ENCODE measurements around the gene TLR2.
"Not testable (repeated sequence)": the region's sequence is repeated elsewhere in the genome, so short reads cannot be mapped to it uniquely, and the experiment has no call there.

TLR2 gene

DNA sequence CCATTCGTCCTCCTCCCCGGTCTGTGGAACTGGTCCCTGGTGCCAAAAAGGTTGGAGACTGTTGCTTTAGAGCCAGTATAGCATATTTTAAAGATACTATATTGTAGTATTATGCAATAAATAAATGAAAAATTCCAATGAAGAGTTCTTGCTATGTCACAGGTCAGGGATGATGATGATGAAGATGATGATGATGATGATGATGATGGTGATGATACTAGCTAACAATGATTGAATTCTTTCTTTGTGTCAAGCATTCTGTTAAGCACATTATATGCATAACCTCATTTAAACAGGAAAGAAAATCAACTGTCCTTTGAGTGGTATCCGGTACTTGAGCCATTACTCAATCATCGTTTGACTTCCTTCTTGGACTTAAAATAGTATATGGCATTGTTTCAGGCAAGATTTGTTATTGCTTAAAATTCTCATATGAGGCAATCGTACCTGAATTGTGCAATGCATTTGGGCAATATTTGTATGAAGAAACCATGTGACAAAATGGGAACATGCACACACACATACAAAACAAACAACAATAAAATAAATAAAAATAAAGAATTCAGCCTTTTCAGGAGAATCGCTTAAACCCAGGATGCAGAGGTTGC lies 22.8 kb upstream of the TLR2 start:
- DNase-seq: peak; percentile 67

DNA sequence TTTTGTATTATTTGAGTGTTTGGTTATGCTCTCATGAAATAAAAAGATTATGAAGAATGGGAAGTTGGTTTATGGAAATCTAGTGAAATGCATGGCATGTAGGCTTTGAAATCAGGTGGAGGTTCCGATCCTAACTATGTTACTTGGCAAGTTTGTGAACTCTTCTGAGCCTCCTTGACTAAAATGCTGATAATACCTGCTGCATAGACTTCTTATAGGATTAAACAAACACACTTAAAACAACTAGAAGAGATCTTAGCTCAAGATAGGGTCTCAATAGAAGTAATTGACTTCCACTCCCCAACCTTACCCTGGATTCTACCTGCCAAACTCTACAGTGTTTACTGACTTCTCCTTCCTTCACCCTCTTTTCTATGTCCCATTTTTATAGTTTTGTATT lies 22.2 kb upstream of the TLR2 start:
- DNase-seq: no peak

DNA sequence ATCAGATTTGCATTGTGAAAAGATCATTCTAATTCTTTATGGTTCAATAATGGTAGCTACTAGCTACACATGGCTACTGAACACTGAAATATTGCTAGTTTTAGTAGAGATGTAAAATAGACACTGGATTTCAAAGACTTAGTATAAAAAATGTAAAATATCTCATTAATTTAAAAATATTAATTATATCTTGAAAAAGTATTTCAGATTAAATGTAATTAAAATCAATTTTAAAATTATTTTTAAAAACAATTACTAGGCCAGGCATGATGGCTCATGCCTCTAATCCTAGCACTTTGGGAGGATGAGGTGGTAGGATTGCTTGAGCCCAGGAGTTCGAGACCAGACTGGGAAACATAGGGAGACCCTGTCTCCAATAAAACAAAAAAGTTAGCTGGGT lies 20.4 kb upstream of the TLR2 start:
- DNase-seq: no peak

DNA sequence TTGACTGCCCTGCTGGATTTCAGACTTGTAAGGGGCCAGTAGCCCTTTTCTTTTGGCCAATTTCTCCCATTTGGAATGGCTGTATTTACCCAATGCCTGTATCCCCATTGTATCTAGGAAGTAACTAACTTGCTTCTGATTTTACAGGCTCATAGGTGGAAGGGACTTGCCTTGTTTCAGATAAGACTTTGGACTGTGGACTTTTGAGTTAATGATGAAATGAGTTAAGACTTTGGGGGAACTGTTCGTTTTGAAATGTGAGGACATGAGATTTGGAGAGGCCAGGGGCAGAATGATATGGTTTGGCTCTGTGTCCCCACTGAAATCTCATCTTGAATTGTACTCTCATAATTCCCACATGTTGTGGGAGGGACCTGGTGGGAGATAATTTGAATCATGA lies 17.6 kb upstream of the TLR2 start:
- not testable (repeated sequence) for DNase-seq

DNA sequence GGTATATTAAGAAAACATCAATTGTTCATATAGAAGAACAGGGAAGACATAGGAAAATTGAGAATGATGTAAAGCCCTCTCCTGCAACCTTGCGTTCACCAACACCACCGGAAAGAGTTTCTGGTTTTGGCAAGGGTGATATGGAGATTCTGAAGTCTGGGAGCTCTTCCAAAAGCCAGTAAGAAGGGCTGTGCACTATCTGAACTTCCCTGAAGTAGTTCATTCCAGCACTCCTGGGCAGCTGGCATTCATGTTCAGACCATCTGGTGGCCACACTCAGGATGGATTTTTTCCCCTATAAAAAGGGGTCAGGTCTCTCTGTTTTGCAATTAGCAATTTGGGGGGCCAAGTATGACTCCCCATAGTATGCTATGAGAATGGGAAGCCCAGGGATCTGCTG lies 15.4 kb upstream of the TLR2 start:
- no peak for DNase-seq

DNA sequence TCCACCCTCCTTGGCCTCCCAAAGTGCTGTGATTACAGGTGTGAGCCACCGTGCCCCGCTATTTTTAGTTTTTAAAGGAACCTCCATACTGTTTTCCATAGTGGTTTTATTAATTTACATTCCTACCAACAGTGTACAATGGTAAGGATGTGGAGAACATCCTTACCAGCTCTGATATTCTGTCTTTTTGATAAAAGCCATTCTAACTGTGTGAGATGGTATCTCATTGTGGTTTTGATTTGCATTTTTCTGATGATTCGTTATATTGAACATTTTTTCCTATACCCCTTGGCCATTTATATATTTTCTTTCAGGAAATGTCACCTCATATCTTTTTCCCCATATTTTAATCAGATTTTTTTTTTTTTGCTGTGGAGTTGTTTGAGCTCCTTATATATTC lies 14.2 kb upstream of the TLR2 start:
- no peak for DNase-seq

DNA sequence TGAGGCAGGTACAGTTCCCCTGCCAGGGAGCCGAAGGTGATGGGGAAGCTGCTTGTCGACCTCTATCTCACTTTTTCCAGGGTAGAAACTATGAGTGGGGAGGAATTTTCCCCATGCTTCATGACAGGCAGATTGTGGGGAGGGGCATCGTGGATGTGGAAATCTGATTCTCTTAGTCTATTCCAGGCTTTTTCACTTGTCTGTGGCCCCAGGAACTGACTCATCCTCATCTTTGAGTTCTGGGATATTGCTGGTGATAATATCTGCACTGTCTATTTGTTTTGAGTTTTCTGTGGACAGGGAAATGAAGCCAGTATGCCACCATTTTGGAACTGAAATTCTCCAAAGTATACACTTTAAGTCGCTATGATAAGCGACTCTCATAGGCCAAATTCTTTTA lies 7.6 kb upstream of the TLR2 start:
- no peak for DNase-seq

DNA sequence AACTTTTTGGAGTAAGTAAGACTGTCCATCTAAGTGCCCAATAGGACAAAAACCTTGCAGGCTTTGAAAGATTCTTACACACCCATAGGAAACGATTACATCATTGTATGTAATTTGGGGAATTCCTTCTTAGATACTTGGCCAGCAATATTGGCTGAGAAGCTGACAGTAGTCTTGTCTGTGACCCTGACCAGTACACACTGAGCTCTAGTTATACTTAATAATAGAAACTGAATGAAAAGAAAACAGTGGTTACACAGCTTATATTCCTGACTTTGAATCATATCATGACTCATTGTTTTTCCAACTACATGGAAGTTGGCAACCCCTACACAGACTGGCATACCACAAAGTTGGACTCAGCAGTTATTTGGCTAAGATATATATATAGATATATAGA lies 7.1 kb upstream of the TLR2 start:
- no peak for DNase-seq

DNA sequence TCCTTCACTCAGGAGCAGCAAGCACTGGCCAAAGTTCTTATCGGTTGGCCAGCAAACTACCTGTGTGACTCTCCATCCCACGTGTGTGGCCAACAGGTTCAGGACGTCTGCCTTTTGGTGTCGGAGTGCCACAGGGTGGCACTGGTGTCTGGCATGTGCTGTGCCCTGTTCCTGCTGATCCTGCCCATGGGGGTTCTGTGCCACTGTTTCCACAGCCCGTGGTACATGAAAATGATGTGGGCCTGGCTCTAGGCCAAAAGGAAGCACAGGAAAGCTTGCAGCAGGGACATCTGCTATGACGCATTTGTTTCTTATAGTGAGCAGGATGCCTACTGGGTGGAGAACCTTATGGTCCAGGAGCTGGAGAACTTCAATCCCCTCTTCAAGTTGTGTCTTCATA lies 4.6 kb upstream of the TLR2 start:
- no peak for DNase-seq

DNA sequence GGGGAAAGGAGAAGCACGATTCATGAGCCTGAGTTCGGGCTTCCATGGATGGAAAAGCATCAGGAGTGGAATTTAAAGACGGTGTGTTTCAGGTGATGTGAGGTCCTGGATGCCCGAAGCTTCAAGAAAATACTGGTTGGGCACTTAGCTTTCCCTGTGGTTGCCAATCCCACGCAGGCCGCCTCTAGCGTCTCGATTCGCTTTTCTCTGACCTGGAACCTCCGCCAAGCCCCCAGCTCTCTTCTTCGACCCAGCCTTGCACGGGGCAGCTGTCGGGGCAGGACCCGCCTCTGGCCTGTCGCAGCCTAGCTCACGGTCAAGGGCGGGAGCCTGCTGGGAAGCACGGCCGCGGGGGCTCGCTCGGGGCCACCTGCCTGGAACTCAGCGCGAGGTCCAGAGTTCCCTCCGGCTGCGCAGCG lies 308 bp upstream of the TLR2 start:
- DNase-seq: no peak

DNA sequence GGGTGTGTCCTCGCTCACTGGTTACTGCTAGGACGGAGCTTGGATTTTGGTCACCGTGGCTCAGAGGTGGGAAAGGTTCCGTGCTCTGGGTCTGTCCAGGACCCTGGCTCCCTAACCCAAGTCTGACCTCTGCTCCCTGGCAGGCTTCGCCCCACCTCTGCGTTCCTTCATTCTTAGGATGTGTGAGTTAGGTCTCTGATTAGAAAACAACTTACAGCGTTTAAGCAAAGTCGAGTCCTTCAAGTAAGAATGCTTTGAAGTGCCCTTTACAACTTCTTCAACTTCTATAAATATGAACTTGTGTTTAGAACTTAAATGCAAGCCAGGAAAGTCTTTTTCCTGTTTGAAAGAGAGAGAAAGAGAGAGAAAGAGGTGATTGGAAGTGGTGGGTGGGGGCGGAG lies 891 bp downstream of the TLR2 start:
- DNase-seq: no peak

DNA sequence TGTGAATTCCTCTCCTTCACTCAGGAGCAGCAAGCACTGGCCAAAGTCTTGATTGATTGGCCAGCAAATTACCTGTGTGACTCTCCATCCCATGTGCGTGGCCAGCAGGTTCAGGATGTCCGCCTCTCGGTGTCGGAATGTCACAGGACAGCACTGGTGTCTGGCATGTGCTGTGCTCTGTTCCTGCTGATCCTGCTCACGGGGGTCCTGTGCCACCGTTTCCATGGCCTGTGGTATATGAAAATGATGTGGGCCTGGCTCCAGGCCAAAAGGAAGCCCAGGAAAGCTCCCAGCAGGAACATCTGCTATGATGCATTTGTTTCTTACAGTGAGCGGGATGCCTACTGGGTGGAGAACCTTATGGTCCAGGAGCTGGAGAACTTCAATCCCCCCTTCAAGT lies 20.4 kb downstream of the TLR2 start:
- DNase-seq: no peak

DNA sequence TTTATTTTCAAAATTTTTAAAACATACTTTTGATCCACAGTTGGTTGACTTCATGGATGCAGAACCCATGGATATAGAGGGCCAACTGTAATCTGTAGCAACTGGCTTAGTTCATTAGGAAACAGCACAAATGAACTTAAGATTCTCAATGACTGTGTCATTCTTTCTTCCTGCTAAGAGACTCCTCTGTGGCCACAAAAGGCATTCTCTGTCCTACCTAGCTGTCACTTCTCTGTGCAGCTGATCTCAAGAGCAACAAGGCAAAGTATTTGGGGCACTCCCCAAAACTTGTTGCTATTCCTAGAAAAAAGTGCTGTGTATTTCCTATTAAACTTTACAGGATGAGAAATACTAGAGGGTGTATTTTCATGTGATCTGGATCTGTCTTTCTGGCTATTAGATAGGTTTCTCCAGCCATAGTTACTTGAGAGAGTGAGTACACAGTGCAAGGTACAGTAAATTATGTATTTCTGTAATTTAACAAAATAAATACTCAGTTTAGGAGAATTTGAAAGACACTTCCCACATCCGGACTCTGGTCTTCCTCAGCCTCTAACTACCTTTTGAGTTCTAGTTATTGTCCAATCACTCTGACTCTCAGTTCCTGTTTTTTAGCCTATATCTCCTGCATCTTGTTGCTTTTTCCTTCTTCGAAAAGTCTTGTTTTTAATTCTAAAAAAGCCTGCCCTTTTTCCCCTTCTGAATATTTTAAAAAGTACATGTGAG lies 21.8 kb downstream of the TLR2 start:
- DNase-seq: peak; percentile 28

DNA sequence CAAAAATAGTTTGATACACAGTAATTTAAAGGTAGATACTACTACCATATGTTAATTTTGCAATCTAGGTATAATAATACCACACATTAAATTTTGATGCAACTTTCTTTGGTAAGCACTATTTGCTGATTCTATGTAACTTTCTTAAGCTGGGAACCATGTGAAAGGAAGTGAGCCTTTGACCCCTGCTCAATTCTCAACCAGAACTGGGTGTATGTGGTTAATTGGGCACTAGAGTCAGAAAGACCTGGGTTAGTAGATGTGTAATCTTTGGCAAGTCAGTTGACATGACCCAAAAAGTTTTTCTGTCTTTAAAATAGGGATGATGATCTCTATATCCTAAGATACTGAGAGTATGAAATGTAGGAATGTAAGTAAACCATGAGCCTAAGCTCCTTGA lies 22.4 kb downstream of the TLR2 start:
- no peak for DNase-seq

DNA sequence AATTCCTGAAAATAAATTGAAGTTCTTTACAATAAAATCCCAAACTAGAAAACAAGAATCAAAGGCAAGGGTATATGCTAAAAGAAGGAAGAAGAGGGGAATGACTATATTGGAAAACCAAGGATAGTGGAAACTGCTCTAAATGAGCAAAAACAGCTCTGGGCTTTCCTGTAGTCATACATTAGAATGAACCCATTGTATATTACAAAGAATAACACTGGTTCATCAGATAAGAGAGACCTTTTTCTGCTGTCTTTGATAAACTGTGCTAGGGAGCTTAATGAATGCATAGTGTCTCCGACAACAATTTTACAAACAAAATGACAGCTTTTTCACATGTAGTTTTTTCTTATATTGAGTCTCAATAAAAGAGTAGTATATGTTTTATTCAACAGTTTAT lies 26.6 kb downstream of the TLR2 start:
- DNase-seq: no peak

DNA sequence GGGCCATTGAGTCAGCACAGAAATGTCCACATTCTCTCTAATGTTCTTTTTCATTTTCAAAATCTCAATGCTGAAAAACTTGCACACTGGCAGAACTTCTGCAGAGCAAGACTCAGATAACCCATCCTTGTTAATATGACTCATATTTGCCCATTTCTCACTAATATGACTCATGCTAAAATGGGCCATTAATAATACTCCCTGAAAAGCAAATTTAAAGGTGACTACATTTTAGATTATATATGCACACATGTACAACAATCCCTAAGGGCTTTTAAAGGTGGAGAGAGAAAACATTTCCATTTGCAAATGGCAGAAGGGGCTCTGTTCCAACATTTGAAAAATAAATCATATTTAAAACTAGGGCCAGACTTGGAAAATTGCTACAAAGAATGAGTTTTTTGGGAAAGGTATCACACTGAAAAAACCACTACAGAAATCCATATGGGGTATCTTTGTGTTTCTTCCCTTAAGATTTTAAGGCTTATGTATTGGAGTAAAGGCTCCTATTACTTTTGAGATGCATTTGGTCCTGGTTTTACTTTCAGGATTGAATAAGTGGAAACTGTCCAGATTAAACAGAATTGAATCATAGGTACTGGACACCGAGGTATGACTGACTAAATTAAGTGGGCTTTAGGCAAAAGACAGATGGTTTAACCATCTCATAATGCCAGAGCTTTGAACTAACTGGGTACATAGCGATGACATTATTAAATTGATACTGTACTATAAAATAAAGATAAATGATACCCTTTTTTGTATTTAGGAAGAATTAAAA lies 30.0 kb downstream of the TLR2 start:
- DNase-seq: no peak

DNA sequence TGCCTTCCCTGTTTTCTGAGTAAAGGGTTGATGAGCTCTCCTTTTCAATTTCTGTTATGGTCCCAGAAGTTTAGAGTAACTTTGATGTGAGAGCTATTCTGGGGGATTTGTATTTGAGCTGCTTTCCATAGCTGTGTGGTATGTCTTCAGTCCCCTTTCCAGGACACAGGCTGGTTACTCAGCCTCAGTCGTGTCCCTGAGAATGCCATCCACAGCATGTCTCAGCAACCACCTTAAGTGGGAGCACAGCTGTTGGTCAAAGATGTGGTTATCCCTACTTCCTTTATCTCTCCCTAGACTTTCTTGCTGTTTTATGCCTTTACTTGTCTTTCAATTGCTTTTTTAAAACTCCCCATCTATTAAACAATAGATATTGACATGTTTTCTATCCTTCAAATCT lies 38.0 kb downstream of the TLR2 start:
- DNase-seq: no peak

DNA sequence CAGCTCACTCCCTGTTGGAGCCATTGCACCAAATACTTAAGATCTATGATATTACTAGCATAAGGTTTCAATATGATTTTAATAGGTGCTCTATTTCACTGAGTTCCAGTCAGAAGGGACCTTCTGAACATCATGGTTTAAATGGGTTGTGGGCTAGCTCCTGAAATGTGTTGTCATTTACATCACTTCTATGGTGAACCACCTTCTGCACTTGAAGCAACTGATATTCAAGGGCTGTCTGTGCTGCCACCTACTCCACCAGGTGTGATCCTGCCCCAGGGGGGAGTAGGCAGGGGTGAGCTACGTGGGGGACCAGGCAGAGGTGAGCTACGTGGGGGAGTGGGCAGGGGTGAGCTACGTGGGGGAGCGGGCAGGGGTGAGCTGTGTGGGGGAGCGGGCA lies 40.5 kb downstream of the TLR2 start:
- DNase-seq: no peak

DNA sequence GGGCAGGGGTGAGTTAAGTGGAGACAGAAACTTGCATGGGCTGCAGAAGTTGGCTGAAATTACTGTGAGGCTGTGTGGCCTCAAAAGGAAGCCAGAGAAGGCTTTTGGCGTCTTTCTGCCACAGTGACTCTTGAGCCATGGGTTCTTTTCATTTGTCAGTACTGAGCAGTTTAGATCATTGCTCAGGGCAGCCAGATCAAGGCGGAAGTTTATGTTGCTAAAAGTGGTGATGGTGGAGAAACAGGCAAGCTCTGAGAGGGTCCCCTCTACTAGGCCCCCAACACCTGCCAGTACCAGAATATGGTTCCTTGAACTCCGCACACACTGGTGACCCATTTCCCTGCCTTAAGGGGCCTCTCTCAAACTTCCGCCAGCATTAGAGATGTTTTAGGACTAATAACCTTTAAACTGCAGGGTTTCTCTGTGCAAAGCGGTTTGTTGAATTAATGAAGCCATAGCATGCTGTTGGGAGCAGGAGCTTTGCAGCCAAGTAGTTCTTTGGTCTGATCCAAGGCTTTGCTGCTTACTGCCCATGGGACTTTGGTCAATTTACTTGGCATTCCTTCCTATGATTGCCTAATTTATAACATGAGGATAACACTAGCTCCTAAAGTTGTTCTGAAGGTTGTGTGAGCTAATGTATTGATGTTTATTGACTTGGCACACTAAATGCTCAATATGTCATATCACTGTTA lies 41.2 kb downstream of the TLR2 start:
- no peak for DNase-seq

DNA sequence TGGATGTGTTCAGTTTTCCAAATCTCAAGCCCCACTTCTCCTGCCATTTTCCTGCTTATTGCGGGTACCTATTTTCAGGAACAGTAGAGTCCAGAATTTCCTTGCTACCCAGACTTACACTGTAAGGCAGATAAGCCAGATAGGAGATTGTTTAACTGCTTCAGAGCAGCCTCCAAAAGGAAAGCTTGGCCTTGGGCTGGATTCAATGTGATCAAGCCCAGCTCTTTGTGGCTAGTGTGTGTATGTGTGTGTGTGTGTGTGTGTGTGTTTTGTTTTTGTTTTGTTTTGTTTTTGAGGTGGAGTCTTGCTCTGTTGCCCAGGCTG lies 41.7 kb downstream of the TLR2 start:
- DNase-seq: no peak

DNA sequence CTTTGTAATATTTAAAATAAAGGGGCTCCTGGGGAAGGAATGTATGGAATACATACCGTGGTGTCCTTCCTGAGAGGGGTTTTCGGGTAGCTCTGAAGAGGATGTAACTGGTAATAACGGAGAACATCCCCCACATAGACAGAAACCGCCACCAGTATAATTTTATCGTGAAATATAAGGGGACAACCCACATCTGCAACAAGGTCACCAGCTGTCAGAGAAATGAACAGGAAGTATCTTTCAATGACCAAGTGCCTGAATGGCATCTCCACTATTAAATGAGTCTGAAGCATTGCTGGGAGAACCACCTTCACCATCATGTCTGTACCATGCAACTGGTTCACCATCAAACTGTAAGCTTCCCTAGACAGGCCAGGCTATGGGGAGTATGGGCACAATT lies 44.1 kb downstream of the TLR2 start:
- no peak for DNase-seq

DNA sequence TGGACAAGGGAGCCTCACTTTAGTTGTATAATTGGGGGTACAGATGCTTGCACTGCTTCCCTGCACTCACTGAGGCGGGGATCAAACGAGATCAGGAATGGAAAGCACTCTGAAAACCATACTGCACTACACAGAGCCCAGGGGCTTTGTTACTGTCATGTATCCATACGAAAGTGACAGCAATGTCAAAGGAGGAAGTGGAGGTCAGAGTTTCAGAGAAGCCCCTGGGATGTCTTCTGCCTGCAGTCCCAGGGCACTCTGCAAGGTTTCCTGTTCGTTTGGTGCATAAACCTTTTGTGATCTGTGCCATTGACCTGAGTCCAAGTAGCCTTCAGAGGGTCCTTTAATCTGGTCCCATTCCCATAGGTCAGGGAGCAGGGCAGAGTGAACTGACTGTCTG lies 44.6 kb downstream of the TLR2 start:
- DNase-seq: peak; percentile 10

DNA sequence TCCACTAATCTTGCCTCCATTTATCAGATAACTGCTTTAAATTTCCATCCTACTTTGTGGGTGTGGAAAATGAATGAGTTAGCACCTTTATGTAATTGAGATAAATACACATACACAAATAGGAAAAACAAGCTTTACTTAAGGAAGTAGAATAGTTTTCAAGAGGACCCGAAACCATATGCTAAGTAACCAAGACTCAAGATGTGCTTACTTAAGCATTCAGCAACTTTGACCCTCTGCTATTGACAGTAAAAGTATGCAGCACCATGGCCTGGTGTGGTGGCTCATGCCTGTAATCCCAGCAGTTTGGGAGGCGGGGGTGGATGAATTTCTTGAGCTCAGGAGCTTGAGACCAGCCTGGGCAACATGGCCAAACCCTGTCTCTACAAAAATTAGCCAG lies 45.8 kb downstream of the TLR2 start:
- DNase-seq: no peak

DNA sequence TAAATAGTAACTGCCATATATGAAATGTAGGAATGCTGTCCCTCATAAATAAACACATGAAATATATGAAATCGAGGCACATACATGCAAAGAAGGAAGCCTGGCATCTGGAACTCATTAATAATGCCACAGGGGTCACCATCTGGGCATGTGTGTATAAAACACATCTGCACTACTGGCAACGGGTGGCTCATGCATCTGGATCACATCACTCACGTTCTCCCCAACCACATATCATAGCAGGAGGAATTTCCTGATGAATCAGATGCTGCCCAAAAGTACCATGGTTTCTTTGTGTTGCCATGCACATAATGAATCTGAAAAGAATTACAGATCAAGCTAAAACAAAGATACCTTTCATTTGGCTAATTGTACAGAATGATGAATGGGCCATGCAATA lies 47.2 kb downstream of the TLR2 start:
- DNase-seq: no peak
